ENCODE data around the gene DEXI. TPM values are rescaled to one million over a fixed set of nuclear protein-coding genes. Genes with fewer than 3 reads are reported as not detected.
A peak's percentile ranks its signal among the peaks of the same experiment; 100 is the strongest.

The DEXI gene
- total RNA-seq, 1 donor from 2014 or later: 94.2 TPM

DNA sequence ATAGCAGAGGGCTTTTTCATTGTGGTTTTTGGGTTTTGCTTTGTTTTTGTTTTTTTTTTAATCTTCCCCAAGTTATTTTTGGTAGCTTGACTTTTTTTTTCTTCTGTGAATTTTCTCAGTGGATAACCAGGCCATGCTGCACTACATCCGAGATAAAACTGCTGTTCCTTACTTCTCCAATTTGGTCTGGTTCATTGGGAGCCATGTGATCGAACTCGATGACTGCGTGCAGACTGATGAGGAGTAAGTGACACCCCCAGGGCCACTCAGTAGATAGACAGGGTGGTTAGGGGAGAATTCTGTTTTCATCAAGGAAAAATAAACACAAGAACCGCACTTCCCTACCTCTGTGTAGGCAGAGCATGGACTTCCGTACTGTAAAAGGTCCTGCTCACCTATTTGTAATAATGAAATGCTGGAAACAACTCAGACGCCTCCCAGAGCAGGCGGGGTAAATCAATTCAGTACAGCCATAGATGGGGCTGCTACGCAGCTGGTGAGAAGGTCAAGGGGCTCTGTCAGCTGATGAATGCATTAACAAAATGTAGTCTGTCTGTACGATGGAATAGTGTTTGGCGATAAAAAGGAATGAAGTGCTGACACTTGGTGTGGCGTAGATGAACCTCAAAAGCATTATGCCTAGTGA lies 30.7 kb upstream of the DEXI start:
- peaks cover 0 to 24% of the 10 kb centered on the region in 2 donors for H3K36me3 ChIP-seq
- no peak overlapping the region for H3K4me3 ChIP-seq
- peaks cover 10 to 24% of the 10 kb centered on the region in 2 donors for H3K4me1 ChIP-seq
- H3K27ac ChIP-seq: peak overlapping the region; percentile 72 to 89
- intact Hi-C loops (cut with DNase I): loop anchor here (2.0 to 5.0 kb wide), 2 partner anchors 164 to 324 kb away; no protein-coding TSS in a partner anchor
- TF ChIP-seq CTCF (IDR thresholded peaks at IDR 0.05): no peak
- DNase-seq (ENCODE audit: low spot score in 2 of 2): no peak
- no peaks in the 10 kb centered on the region for H3K27me3 ChIP-seq
- no peaks in the 10 kb centered on the region for H3K9me3 ChIP-seq

DNA sequence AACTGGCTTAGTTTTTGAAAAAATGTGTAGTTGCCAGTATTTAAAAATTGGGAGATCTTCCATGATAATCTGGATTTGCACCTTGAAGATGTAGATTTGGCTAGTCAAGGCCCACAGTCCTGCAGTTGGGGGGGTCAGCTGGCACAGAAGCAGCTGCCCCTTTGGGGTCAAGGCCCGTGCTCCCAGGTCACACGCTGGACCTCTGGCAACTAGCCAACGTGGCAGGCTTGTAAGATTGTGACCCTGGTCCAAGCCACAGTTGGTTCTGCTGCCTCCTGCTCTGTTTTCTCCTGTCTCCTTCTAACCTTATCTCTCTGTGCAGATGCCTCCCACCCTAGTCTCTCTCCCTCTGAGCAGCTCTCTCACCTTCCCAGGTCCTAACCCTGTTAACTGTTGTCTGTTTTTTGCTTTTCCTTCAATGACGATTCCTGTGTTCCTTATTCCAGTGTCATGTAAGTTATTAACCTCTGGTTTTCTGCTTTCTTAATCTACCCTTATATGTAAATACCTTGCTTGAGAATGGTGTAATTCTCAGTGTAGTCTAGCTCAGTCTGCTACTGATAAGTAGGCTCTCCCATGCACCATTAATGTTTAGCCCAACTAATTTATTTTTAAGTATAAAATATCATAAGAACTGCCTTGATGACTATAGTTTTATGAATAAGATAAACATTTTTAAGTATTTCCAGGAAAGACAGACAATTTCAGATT lies 30.0 kb upstream of the DEXI start:
- TF ChIP-seq CTCF (IDR thresholded peaks at IDR 0.05): no peak
- intact Hi-C loops (cut with DNase I): loop anchor here (2.0 to 5.0 kb wide), 2 partner anchors 165 to 325 kb away; no protein-coding TSS in a partner anchor
- peaks cover 0 to 18% of the 10 kb centered on the region in 2 donors for H3K36me3 ChIP-seq
- DNase-seq (ENCODE audit: low spot score in 2 of 2): no peak
- H3K27me3 ChIP-seq: no peaks in the 10 kb centered on the region
- H3K27ac ChIP-seq: peak overlapping the region; percentile 72 to 89
- H3K4me1 ChIP-seq: peaks cover 10 to 24% of the 10 kb centered on the region in 2 donors
- no peak overlapping the region for H3K4me3 ChIP-seq
- H3K9me3 ChIP-seq: no peaks in the 10 kb centered on the region

DNA sequence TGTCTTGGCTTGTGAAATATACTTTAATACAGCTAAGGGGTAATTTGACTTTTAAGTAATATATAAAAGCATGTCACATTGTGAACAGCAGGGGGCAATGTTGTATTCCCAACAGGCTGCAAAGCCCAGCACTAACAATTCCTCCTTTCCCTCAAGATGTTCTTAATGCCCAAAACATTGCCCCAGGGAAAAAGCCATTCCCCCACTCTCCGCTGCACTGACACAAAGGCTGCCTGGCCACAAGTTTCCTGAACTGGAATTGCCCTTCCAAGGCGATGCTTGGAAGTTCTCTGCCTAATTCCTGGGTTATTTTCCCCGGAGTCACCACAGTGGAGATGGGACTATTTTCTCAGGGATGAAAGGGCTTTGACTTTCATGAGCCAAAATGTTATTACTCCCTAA lies 29.3 kb upstream of the DEXI start:
- intact Hi-C loops (cut with DNase I): loop anchor here (1.0 to 5.0 kb wide), 2 partner anchors 166 to 284 kb away; no protein-coding TSS in a partner anchor
- Histone ChIP-seq H3K4me1 (peaks cover 10 to 24% of the 10 kb centered on the region in 2 donors), H3K4me3 (no peak overlapping the region), H3K27ac (peak overlapping the region; percentile 72 to 89), H3K27me3 (no peaks in the 10 kb centered on the region), H3K9me3 (no peaks in the 10 kb centered on the region), H3K36me3 (peaks cover 0 to 11% of the 10 kb centered on the region in 2 donors)
- TF ChIP-seq CTCF (IDR thresholded peaks at IDR 0.05): peak; percentile 63 to 83 (median 71)
- peak in 1 of 2 donors; percentile 74 for DNase-seq (ENCODE audit: low spot score in 2 of 2)

DNA sequence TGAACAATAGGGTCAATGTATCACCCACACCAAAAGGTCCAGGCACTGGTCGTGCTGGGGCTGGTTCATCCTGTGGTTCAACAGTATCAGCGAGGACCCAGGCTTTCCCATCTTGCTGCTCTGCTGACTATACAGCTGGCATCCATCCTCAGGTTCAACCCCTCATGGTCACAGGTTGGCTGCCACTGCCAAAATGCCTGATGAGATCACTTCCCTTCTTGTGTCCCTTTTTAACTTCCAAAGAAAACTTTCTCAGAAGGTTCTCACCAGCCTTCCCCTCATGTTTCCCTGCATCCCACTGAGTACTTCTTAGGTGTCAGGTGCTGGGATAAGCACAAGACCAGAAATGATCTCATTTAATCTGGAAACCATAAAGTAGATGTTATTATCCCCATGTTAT lies 27.8 kb upstream of the DEXI start:
- H3K36me3 ChIP-seq: no peaks in the 10 kb centered on the region
- H3K9me3 ChIP-seq: no peaks in the 10 kb centered on the region
- H3K27me3 ChIP-seq: no peaks in the 10 kb centered on the region
- H3K4me1 ChIP-seq: peaks cover 10 to 24% of the 10 kb centered on the region in 2 donors
- H3K4me3 ChIP-seq: no peak overlapping the region
- no peak for TF ChIP-seq CTCF (IDR thresholded peaks at IDR 0.05)
- peak; percentile 77 to 89 for DNase-seq (ENCODE audit: low spot score in 2 of 2)
- intact Hi-C loops (cut with DNase I): loop anchor here (5.0 kb wide), 1 partner anchor 167 kb away; no protein-coding TSS in a partner anchor
- H3K27ac ChIP-seq: peak overlapping the region; percentile 72 to 89

- TF ChIP-seq CTCF (IDR thresholded peaks at IDR 0.05): no peak
- intact Hi-C loops (cut with DNase I): loop anchor here (5.0 to 10.0 kb wide), 2 partner anchors 168 to 525 kb away; no protein-coding TSS in a partner anchor
- H3K4me1 ChIP-seq: peaks cover 10 to 24% of the 10 kb centered on the region in 2 donors
- peak overlapping the region; percentile 50 to 72 for H3K27ac ChIP-seq
- H3K27me3 ChIP-seq: no peaks in the 10 kb centered on the region
- no peaks in the 10 kb centered on the region for H3K36me3 ChIP-seq
- no peak overlapping the region for H3K4me3 ChIP-seq
- H3K9me3 ChIP-seq: no peaks in the 10 kb centered on the region
- no peak for DNase-seq (ENCODE audit: low spot score in 2 of 2)
These were observed 27.3 kb upstream of the DEXI start for GRCh38 chr16:10969615-10970014.
